Fibroblast of lung (primary cell): ENCODE measurements around the gene CFAP299.

Experiments used
- EZH2 ChIP-seq: IDR thresholded peaks from 2 replicates; pipeline ENCODE4 v1.5.1; 2012; ENCODE audit warnings: low read length, control low read depth, mild to moderate bottlenecking; ENCODE audit errors: missing control alignments
- TF ChIP-seq, protein P1 (sequence below), 2 donors: IDR thresholded peaks in 1 of 2; conservative IDR thresholded peaks in 1 of 2; 1 replicate in 1 of 2; 2 replicates in 1 of 2; pipeline ENCODE4 v1.5.1; 2011 to 2012; ENCODE audit warnings: low read length in 2 of 2, control low read depth in 1 of 2, inconsistent platforms in 1 of 2, low read depth in 1 of 2, mild to moderate bottlenecking in 1 of 2

GRCh38 chr4:80454040-80454439 lies 118.5 kb downstream of the CFAP299 start:
- TF ChIP-seq, protein P1, sequence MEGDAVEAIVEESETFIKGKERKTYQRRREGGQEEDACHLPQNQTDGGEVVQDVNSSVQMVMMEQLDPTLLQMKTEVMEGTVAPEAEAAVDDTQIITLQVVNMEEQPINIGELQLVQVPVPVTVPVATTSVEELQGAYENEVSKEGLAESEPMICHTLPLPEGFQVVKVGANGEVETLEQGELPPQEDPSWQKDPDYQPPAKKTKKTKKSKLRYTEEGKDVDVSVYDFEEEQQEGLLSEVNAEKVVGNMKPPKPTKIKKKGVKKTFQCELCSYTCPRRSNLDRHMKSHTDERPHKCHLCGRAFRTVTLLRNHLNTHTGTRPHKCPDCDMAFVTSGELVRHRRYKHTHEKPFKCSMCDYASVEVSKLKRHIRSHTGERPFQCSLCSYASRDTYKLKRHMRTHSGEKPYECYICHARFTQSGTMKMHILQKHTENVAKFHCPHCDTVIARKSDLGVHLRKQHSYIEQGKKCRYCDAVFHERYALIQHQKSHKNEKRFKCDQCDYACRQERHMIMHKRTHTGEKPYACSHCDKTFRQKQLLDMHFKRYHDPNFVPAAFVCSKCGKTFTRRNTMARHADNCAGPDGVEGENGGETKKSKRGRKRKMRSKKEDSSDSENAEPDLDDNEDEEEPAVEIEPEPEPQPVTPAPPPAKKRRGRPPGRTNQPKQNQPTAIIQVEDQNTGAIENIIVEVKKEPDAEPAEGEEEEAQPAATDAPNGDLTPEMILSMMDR (conservative IDR thresholded peaks at IDR 0.05 in 1 of 2, IDR thresholded peaks at IDR 0.05 in 1 of 2; ENCODE audit: low read depth in 1 of 2, low read length in 2 of 2), result no peak
- no peak for TF ChIP-seq EZH2
